ENCODE results near the gene PADI4.
A peak's percentile ranks its signal among the peaks of the same experiment; 100 is the strongest.
"Not testable (repeated sequence)": the region's sequence is repeated elsewhere in the genome, so short reads cannot be mapped to it uniquely, and the experiment has no call there.

Gene PADI4

DNA sequence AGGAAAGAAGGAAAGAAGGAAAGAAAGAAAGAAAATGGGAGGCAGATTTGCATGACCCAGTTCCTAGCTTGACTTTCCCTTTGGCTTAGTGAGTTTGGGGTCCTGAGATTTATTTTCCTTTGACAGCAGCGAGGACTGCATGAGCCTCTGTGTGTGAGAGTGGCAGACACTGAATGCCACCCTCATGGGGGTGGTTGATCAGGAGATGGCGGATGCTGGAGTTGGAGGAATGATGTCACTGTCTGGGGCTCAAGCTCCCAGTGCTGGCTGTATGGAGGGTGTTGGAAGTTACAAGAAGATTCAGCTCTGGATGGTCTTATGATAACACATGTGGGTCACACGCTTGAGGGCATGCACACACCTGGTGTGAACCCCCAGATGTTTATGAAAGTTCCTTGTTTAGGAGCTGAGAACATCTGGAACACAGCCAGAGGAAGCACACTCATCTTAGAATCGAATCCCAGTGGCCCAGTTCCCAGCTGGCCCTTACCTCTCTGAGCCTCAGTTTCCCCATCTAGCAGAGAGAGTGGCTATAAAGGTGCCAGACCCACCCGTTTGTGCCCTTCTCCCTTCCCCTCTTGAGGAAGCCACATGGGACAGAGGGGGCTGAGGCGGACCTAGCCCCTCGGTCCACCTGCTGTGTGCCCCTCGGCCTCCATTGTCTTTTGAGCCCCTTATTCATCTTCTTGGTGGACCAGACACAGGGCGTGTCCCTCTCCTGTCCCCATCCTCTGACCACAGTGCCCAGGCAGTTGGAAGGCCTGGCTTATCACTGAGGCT, 5.7 kb downstream of the PADI4 start:
- DNase-seq (ENCODE audit: low read depth in 2 of 2), result no peak

DNA sequence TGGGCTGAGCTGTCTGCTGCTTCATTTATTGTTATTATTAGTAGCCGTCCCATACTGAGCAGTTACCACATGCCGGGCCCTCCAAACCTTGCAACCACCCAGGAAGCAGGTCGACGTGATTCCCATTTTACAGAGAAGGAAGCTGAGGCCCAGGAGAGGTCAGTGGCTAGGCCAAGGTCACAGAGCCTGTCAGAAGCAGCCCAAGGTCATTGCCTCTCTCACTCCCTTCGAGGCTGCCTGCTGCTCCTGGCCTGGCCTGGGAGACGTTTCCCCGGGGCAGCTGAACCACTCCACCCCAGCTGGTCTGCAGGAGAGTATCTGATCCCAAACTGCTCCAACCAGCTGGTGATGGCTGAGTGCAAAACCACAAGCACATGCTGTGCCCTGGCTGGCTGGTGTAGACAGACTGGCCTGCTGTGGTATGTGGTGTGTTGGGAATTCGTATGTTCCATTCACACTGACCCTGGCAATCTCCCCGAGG, 6.5 kb downstream of the PADI4 start:
- DNase-seq (ENCODE audit: low read depth in 2 of 2), result no peak

DNA sequence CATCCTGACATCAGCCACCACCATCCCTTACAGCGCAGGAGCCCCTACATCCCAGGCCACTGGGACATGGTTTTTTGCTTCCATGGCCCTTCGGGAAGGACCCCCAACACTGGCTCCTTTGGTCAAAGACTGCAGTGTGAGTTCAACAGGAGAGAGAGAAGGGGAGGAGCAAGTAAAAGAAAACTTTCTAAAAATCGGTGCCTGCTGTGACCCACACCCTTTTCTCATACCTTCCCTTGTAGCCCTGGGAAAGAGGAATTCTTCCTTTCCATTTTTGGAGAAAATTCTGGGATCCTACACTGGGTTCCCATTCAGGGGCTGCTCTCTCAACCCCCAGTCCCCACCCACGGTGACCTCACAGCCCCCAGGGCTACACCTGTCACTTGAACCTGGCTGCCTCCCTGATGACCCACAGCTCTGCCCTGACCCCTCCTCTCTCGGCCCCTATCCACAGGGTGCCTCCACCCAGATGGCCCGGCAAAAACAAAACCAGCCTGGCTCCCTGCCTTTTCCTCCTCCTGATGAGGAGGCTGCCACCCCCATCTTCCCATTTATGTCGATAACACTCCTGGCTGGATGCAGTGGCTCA, 7.6 kb downstream of the PADI4 start:
- DNase-seq (ENCODE audit: low read depth in 2 of 2), result no peak

DNA sequence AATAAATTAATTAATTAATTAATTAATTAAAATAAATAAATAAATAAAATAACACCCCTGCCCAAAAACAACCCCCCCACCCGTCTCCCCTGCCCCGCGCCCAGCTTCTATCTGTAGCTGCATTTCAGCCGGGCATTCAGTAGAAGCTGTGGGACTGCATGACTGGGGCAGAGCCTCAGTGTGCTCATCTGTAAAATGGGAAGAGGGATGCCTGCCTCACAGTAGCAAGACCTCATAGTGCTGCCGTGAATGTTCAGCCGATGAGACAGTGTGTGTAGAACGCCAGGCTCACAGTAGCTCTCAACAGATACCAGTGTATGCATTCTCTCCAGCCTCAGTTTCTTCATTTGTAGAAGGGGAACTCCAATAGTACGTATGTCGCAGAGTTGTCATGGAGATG, 8.7 kb downstream of the PADI4 start:
- DNase-seq (ENCODE audit: low read depth in 2 of 2), result no peak

GRCh38 chr1:17318262-17318661, 10.3 kb downstream of the PADI4 start:
- DNase-seq (ENCODE audit: low read depth in 2 of 2), result no peak

DNA sequence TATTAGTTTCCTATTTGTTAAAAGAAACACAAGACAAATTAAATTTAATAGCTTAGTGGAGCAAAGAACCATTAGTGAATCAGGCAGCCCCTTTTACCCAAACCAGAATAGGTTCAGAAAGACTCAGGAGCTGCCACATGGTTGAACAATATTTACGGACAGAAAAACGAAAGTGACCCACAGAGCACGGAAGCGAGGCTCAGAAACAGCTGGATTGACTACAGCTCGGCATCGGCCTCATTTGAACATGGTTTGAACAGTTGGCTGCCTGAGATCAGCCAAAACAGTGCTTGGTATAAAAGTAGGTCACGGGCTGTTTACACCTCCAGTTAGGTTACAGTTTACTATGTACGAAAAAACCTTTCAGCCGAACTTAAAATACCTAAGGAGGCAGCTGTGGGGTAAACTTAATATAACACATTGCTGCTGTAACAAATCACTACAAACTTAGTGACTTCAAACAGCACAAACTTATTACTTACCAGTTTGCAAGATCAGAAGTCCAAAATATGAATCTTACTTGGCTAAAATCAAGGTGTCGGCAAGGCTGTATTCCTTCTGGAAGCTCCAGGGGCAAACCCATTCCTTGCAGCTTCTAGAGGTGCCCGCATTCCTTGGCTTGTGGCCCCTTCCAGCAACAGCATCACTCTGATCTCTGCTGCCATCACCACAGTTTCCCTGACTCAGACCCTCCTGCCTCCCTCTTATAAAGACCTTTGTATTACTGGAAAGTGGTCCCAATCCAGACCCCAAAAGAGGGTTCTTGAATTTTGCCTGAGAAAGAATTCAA, 11.8 kb downstream of the PADI4 start:
- DNase-seq (ENCODE audit: low read depth in 2 of 2), result no peak

DNA sequence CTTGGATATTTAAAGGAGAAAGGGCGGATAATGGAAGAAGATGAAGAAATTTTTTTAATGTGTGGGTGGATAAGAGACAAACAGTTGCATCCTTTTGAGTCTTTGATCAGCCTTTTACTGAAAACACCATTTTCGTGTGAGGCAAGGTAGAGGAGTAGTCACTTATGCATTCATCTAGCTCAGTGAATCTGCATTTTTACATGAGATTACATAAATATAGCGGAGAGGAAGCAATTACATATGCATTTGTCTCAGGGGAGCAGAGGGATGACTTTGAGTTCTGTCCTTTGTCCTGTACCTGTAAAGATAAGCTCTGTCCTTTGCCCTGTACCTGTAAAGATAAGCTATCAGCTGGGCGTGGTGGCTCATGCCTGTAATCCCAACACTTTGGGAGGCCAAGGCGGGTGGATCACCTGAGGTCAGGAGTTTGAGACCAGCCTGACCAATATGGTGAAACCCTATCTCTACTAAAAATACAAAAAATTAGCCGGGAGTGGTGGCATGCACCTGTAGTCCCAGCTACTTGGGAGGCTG, 13.9 kb downstream of the PADI4 start:
- DNase-seq (ENCODE audit: low read depth in 2 of 2), result not testable (repeated sequence)

DNA sequence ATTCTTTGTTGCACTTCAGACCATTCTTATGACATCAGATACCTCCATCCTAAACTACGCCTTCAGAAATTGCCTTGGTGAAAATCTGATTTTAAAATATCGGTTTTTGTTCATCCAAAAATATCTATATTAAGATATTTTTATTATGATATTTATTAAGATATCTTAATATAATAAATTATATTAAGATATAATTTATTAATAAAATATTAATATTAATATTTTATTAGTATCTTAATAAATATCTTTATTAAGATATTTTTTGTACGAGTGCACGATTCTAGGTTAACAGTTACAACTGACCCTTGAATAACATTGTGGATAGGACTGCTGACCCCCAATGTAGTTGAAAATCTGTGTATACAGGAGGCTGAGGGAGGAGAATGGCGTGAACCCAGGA, 20.9 kb downstream of the PADI4 start:
- no peak for DNase-seq (ENCODE audit: low read depth in 2 of 2)

- no peak for DNase-seq (ENCODE audit: low read depth in 2 of 2)
These were observed 21.6 kb downstream of the PADI4 start for GRCh38 chr1:17329610-17330009.

DNA sequence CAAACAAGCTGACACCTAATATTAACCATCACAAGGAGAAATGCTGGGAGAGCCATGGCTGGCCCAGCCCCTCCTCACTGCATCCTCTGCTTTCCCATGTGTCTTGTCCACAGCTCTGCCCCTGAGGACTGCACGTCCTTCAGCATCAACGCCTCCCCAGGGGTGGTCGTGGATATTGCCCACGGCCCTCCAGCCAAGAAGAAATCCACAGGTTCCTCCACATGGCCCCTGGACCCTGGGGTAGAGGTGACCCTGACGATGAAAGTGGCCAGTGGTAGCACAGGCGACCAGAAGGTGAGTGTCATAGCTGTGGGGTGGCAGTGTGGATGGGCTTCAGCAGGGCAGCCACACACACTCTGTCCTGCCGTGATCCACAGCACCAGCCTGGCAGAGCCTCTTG, 22.9 kb downstream of the PADI4 start:
- no peak for DNase-seq (ENCODE audit: low read depth in 2 of 2)

GRCh38 chr1:17333081-17333480, 25.1 kb downstream of the PADI4 start:
- no peak for DNase-seq (ENCODE audit: low read depth in 2 of 2)

GRCh38 chr1:17335821-17336710, 28.1 kb downstream of the PADI4 start:
- peak in 1 of 2 donors; percentile 42 for DNase-seq (ENCODE audit: low read depth in 2 of 2)

DNA sequence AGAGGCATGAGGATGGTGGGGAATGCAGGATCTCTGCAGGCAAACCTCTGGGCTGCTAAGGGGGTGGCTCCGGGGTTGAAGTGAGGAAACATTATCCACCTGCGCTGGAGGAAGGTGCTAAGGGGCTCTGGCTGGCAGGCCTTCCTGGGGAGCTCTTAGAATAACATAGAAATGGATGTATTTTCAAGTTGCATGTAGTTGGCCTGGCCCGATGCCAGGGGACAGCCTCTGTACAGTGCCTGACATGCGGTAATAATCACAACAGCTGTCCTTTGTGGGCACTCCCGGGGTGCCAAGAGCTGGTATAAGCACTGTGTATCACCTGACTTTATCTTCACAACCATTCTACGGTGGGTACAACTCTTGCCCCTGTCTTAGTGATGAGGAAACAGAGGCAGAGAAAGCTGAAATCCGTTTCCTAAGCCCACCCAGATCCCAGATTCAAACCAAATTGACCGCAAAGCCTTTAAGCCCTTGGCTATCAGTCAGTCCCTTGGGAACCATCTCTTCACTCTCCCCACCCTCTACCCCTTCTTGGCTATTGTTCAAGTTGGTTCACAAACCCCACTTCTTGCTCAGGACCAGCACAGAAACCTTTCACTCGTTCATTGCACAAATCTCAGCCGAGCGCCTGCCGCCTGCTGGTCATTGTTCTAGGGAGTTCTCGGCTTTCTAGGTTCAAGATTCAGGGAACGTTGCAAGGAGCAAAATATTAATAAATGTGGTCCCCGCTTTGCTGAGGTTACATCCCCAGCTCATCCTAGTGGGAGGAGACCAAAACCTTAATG, 30.9 kb downstream of the PADI4 start:
- no peak for DNase-seq (ENCODE audit: low read depth in 2 of 2)

GRCh38 chr1:17339521-17339920, 31.5 kb downstream of the PADI4 start:
- no peak for DNase-seq (ENCODE audit: low read depth in 2 of 2)

- DNase-seq (ENCODE audit: low read depth in 2 of 2), result no peak
These were observed 32.4 kb downstream of the PADI4 start for GRCh38 chr1:17340358-17340757.

DNA sequence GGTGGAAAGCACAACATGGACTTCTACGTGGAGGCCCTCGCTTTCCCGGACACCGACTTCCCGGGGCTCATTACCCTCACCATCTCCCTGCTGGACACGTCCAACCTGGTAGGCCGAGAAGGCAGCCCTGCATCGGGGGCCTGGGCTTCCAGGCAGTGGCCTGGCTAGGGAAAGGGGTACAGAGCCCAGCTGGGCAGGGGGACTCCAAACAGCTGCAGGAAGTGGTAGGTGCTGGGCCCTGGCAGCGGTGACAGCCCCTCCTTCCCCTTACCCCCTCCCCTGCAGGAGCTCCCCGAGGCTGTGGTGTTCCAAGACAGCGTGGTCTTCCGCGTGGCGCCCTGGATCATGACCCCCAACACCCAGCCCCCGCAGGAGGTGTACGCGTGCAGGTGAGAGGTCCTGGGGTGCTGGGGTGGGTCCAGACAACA, 34.0 kb downstream of the PADI4 start:
- DNase-seq (ENCODE audit: low read depth in 2 of 2), result no peak

DNA sequence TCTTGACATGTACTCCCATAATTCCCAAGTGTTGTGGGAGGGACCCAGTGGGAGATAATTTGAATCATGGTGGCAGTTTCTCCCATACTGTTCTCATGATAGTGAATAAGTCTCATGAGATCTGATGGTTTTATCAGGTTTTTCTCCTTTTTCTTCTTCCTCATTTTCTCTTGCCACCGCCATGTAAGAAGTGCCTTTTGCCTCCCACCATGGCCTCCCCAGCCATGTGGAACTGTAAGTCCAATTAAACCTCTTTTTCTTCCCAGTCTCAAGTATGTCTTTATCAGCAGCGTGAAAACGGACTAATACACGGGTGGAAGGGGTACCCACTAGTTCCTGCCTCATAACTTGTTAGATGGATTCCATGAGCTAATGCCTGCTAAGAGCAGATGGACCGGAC, 37.5 kb downstream of the PADI4 start:
- DNase-seq (ENCODE audit: low read depth in 2 of 2), result not testable (repeated sequence)

- no peak for DNase-seq (ENCODE audit: low read depth in 2 of 2)
These were observed 38.2 kb downstream of the PADI4 start for GRCh38 chr1:17346046-17346789.

DNA sequence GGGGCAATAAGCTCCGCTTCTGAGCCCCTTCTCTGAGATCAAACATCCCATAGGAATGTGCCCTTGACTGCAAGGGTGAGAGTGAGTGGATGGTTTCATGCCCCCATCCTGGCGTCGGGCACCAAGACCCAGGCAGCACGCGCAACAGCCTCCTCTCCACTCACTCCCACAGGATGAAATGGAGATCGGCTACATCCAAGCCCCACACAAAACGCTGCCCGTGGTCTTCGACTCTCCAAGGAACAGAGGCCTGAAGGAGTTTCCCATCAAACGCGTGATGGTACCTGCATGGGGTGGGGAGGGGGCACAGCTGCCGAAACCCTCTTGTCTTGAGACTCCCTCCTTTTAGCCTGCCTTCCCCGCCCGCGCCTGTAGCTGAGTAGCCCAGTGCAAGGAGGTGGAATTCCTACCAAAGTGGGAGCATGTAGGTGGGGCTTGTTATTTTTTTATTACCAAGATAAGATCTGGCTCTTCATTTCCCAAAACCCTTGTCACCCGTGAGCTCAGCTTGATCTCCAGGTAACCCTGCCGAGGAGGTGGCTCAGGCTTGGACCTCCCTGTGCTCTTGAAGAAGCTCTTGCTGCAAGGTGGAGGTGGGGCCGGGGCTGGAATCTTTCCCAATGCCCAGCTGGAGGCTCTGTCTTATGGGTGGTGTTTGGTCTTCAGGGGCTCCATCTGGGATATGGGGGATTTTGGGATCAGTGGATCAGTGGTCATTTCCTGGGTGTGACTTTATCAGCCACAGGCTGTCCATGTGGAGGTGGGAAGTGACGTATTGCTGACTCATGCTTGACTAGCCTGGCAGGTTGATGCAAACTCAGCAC, 40.0 kb downstream of the PADI4 start:
- DNase-seq (ENCODE audit: low read depth in 2 of 2), result no peak

Data from stimulated activated CD4-positive, alpha-beta T cell treated with anti-CD3 and anti-CD28 coated beads, Interleukin-1b, Interleukin-23, amount 100 ng/mL, for 1 hour (primary cell).